ENCODE results near the gene DIO1. TPM values are rescaled to one million over a fixed set of nuclear protein-coding genes. Genes with fewer than 3 reads are reported as not detected.

DIO1 gene
- 28.7 and 31.2 TPM in 2 replicates for total RNA-seq
- polyA plus RNA-seq, result 12.4 and 24.2 TPM in 2 replicates

DNA sequence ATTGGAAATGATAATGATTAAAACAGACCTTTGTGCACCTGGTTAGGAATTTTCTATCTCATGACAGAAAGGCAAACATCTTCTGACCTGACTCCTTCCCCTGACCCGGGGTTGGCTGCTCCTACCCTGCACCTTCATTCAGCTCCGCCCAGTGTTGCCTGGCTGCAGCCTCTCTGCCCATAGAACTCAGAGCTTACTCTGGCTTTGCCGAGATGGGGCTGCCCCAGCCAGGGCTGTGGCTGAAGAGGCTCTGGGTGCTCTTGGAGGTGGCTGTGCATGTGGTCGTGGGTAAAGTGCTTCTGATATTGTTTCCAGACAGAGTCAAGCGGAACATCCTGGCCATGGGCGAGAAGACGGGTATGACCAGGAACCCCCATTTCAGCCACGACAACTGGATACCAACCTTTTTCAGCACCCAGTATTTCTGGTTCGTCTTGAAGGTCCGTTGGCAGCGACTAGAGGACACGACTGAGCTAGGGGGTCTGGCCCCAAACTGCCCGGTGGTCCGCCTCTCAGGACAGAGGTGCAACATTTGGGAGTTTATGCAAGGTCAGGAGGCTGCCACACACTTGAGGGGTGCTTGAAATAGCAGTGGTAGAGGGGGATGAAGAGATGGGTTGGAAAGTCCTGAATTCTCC, at the start of gene DIO1:
Gene DIO1 (plus strand): TSS at position 189 of the 638 bp plus-strand sequence. CDS start 24 bp downstream, at position 213.
- Histone ChIP-seq H3K4me3 (no peak within 1 kb of the TSS), H3K27me3 (no peaks in the 10 kb centered on the region), H3K4me1 (ENCODE audit: insufficient read depth) (peaks cover 27% of the 10 kb centered on the region), H3K9me3 (ENCODE audit: low read depth) (no peaks in the 10 kb centered on the region), H3K36me3 (replicated peaks; ENCODE audit: insufficient read depth, low read depth) (no peaks in the 10 kb centered on the region), H4K20me1 (ENCODE audit: insufficient read depth, poor library complexity, severe bottlenecking) (no peaks in the 10 kb centered on the region), H3K27ac (no peak within 1 kb of the TSS), H3K9me2 (replicated peaks; ENCODE audit: insufficient read depth) (no peaks in the 10 kb centered on the region), H3K4me2 (peak within 1 kb of the TSS; percentile 50), H3K79me2 (no peaks in the 10 kb centered on the region), H2AFZ (no peak within 1 kb of the TSS)
- 77% methylated on average over 14 of the region's 14 CpGs for WGBS (ENCODE audit: low lambda C conversion rate, missing lambda C conversion rate)
- DNase-seq (ENCODE audit: low spot score), result peak; percentile 57
- TF ChIP-seq EZH2phosphoT487 (IDR thresholded peaks at IDR 0.05; ENCODE audit: low read depth, severe bottlenecking, unreplicated experiment), result no peak
- TF ChIP-seq EZH2 (IDR thresholded peaks at IDR 0.05; ENCODE audit: borderline replicate concordance), result no peak
- TF ChIP-seq CTCF (IDR thresholded peaks at IDR 0.05; ENCODE audit: poor library complexity), result no peak

DNA sequence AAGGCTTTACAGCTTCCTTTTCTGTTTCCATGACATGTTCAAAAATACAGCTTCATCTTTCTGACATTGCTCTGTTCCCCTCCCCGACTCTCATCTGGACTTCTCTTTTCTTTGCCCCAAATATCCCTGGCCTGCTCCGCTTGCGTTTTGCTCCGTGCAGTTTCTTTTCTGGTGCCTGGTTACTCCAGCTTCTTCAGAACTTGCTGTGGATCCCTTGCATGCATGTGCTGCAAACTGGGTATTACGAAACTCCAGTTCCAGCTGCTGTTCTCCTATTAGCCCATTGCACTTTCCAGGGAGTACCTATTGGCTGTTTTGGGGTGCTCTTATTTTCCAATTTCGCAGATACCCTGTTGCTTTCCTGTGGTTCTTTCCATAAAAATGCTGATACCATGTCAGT, 46.0 kb upstream of the DIO1 start:
- no peak for TF ChIP-seq EZH2phosphoT487 (IDR thresholded peaks at IDR 0.05; ENCODE audit: low read depth, severe bottlenecking, unreplicated experiment)
- TF ChIP-seq EZH2 (IDR thresholded peaks at IDR 0.05; ENCODE audit: borderline replicate concordance), result no peak
- TF ChIP-seq CTCF (IDR thresholded peaks at IDR 0.05; ENCODE audit: poor library complexity), result no peak
- Histone ChIP-seq H3K9me3 (ENCODE audit: low read depth) (no peaks in the 10 kb centered on the region), H3K9me2 (replicated peaks; ENCODE audit: insufficient read depth) (no peaks in the 10 kb centered on the region), H3K4me2 (no peak overlapping the region), H3K27me3 (no peaks in the 10 kb centered on the region), H4K20me1 (ENCODE audit: insufficient read depth, poor library complexity, severe bottlenecking) (no peaks in the 10 kb centered on the region), H3K27ac (no peak overlapping the region), H3K79me2 (no peaks in the 10 kb centered on the region), H3K4me3 (no peak overlapping the region), H3K36me3 (replicated peaks; ENCODE audit: insufficient read depth, low read depth) (no peaks in the 10 kb centered on the region), H2AFZ (no peak overlapping the region), H3K4me1 (ENCODE audit: insufficient read depth) (no peaks in the 10 kb centered on the region)
- 97% methylated on average over 6 of the region's 6 CpGs for WGBS (ENCODE audit: low lambda C conversion rate, missing lambda C conversion rate)
- no peak for DNase-seq (ENCODE audit: low spot score)

DNA sequence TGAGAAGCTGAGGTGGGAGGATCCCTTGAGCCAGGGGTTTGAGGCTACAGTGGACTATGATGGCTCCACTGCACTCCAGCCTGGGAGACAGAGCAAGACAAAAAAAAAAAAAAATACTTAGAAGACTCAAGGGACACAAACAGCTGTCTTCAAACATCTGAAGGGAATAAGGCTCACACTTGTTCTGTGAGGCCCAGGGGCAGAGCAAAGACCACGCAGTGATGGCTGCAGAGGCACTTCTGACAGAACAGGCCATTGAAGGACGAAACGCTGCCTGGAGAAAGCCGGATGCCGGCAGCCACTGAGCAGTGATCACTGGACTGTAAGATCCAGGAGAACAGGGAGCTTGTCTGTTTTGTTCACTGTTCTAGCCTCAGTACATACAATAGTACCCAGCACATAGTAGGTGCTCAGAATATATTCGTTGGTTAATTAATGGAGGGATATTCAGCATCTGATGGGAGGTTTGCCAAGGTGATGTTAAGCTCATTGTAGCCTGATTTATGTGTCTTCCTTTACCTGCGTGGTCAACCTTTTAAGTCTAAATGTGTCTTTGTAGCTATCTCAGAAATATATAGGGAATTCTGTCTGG, 43.8 kb upstream of the DIO1 start:
- Histone ChIP-seq H3K9me3 (ENCODE audit: low read depth) (no peaks in the 10 kb centered on the region), H3K4me3 (no peak overlapping the region), H3K27ac (no peak overlapping the region), H2AFZ (no peak overlapping the region), H3K79me2 (no peaks in the 10 kb centered on the region), H4K20me1 (ENCODE audit: insufficient read depth, poor library complexity, severe bottlenecking) (no peaks in the 10 kb centered on the region), H3K4me2 (no peak overlapping the region), H3K9me2 (replicated peaks; ENCODE audit: insufficient read depth) (no peaks in the 10 kb centered on the region), H3K36me3 (replicated peaks; ENCODE audit: insufficient read depth, low read depth) (no peaks in the 10 kb centered on the region), H3K27me3 (no peaks in the 10 kb centered on the region), H3K4me1 (ENCODE audit: insufficient read depth) (no peaks in the 10 kb centered on the region)
- no peak for DNase-seq (ENCODE audit: low spot score)
- 95% methylated on average over 7 of the region's 7 CpGs for WGBS (ENCODE audit: low lambda C conversion rate, missing lambda C conversion rate)
- no peak for TF ChIP-seq EZH2phosphoT487 (IDR thresholded peaks at IDR 0.05; ENCODE audit: low read depth, severe bottlenecking, unreplicated experiment)
- no peak for TF ChIP-seq CTCF (IDR thresholded peaks at IDR 0.05; ENCODE audit: poor library complexity)
- TF ChIP-seq EZH2 (IDR thresholded peaks at IDR 0.05; ENCODE audit: borderline replicate concordance), result no peak

All from hepatocyte (in vitro differentiated cells).